AG04450 (cell line): Measurements from ENCODE around the gene IGF2R. TPM values are rescaled to one million over a fixed set of nuclear protein-coding genes. Genes with fewer than 3 reads are reported as not detected.

Source experiments
- CTCF ChIA-PET: fragments of 300-600, 350-600 bp; formaldehyde crosslinking; extraction: SDS; loops from one replicate; lab custom pipeline; 2022; ENCODE audit warnings: antibody characterized with exemption, inconsistent platforms; lab: Charles Lee
- POLR2A ChIA-PET: fragments of 350-600 bp; formaldehyde crosslinking; extraction: SDS; loops from one replicate; lab custom pipeline; 2021; ENCODE audit warnings: antibody characterized with exemption, inconsistent platforms; lab: Yijun Ruan, JAX
- DNase-seq: peaks from one replicate; pipeline ENCODE4 v3.0.0-alpha.2; 2011; ENCODE audit warnings: low read depth, low spot score
- H3K27ac ChIP-seq: one replicate; pipeline ENCODE4 v1.5.1; 2012; ENCODE audit warnings: low read depth, low read length, control low read depth
- H3K27me3 ChIP-seq: one replicate; pipeline ENCODE4 v1.6.0; 2012; ENCODE audit warnings: low read length; ENCODE audit not compliant: control insufficient read depth, insufficient read depth
- H3K4me3 ChIP-seq: 2 replicates; pipeline ENCODE4 v1.5.1; 2011; ENCODE audit warnings: mild to moderate bottlenecking, low read depth, low read length, control low read depth
- H3K9me3 ChIP-seq: 2 replicates; pipeline ENCODE4 v1.5.1; 2012; ENCODE audit warnings: low read length; ENCODE audit not compliant: control insufficient read depth, insufficient read depth
- CTCF ChIP-seq: IDR thresholded peaks from 2 replicates; pipeline ENCODE4 v1.5.1; 2011; ENCODE audit warnings: low read depth, low read length, control low read depth, inconsistent platforms
- polyA plus RNA-seq: library from polyadenylated mRNA; depleted of rRNA; stranded (reverse); fragments of >200 nt; gene quantifications from 2 replicates; pipeline ENCODE4 v1.2.3, GENCODE V29; 2011

IGF2R gene
- polyA plus RNA-seq, 1 experiment = 40.9 TPM

- DNase-seq = no peak
- Histone ChIP-seq H3K9me3 (no peaks in the 10 kb centered on the region), H3K4me3 (no peak overlapping the region), H3K27me3 (no peaks in the 10 kb centered on the region), H3K27ac (no peak overlapping the region)
- no peak for TF ChIP-seq CTCF
- ChIA-PET CTCF (no interaction called here), POLR2A (no interaction called here)
Measured at GRCh38 chr6:160127270-160128124, 158.6 kb downstream of the IGF2R start.

- POLR2A ChIA-PET = no interaction called here
- no peaks in the 10 kb centered on the region; the same call in 1 of the 2 replicates for H3K9me3 ChIP-seq
- DNase-seq = no peak
- CTCF ChIA-PET = interaction anchor here (1.5 kb wide), 1 partner anchor 10 kb away, joined by 7 read pairs; no protein-coding TSS in a partner anchor
- no peaks in the 10 kb centered on the region for H3K27me3 ChIP-seq
- no peak overlapping the region for H3K27ac ChIP-seq
- no peak overlapping the region for H3K4me3 ChIP-seq
- no peak for TF ChIP-seq CTCF
Measured at GRCh38 chr6:160128125-160128683, 159.3 kb downstream of the IGF2R start.

GRCh38 chr6:160128879-160129516 lies 160.1 kb downstream of the IGF2R start:
- Histone ChIP-seq H3K27ac (no peak overlapping the region), H3K9me3 (peaks cover 3% of the 10 kb centered on the region; the same call in 1 of the 2 replicates), H3K27me3 (no peaks in the 10 kb centered on the region), H3K4me3 (no peak overlapping the region)
- CTCF ChIA-PET = interaction anchor here (1.0 to 1.5 kb wide), 2 partner anchors 9 to 327 kb away, joined by 3 to 7 read pairs; no protein-coding TSS in a partner anchor
- POLR2A ChIA-PET = no interaction called here
- DNase-seq = no peak
- TF ChIP-seq CTCF = no peak

- TF ChIP-seq CTCF = no peak
- Histone ChIP-seq H3K9me3 (peaks cover 7% of the 10 kb centered on the region; the same call in 1 of the 2 replicates), H3K27ac (no peak overlapping the region), H3K4me3 (no peak overlapping the region), H3K27me3 (no peaks in the 10 kb centered on the region)
- POLR2A ChIA-PET = no interaction called here
- DNase-seq = no peak
- CTCF ChIA-PET = interaction anchor here (1.0 kb wide), 1 partner anchor 326 kb away, joined by 3 read pairs; no protein-coding TSS in a partner anchor
Measured at GRCh38 chr6:160129881-160130615, 161.2 kb downstream of the IGF2R start.
